ENCODE results near the gene NTM. TPM values are rescaled to one million over a fixed set of nuclear protein-coding genes. Genes with fewer than 3 reads are reported as not detected.

Gene NTM
- total and polyA plus RNA-seq, 2 of the 8 experiments (the other 6 are each of a cell fraction or from before 2014, with no cell fraction given), result 13.4 to 20.0 TPM

- TF ChIP-seq TBP (IDR thresholded peaks at IDR 0.05; ENCODE audit: low read depth, low read length) (no peak), EGR1 (IDR thresholded peaks at IDR 0.05; ENCODE audit: borderline replicate concordance, low read depth, low read length) (no peak)
These were observed 354.1 kb downstream of the NTM start (continued) for GRCh38 chr11:131724436-131724975.
